GM04504 (cell line): ENCODE measurements around the gene CLDN20.
"Not testable (repeated sequence)": the region's sequence is repeated elsewhere in the genome, so short reads cannot be mapped to it uniquely, and the experiment has no call there.

Source experiments
- DNase-seq: peaks from one replicate; pipeline ENCODE4 v3.0.0-alpha.2; 2012; ENCODE audit warnings: low read depth

CLDN20 gene

GRCh38 chr6:155311583-155311982 lies 47.8 kb downstream of the CLDN20 start:
- DNase-seq: no peak

- not testable (repeated sequence) for DNase-seq
Measured at GRCh38 chr6:155312950-155313349, 49.1 kb downstream of the CLDN20 start.

GRCh38 chr6:155313602-155314091 lies 49.8 kb downstream of the CLDN20 start:
- DNase-seq: no peak

DNA sequence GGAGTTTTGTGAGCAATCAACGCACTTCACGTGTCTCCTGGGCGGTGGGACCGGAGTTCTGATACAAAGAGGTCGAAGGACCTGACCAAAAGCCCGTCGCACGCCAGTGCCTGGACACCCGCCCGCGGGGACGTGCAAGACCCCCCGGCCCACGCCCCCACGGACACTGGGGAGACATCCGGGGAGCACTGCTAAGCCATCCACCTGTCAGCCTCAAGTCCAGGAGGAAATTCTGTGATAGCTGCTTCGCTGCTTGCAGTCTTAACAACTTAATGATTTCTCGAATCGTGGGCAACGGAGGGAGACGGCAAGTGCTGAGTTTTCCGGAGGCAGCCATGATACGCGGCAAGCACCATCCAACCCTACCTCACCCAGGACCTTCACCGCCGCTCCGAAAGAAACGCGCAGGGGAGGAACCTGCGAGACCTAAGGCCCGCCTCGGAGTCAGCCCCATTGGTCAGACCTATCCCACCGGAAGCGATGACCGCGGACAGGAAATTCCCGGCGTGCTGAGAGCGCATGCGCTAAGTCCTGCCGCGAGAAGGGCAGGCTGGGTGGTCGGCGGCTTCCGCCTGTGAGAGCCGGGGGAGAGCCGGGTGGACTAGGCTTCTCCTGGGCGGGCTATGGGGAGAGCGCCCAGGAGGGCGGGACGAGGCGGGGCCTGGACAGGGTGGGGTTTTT lies 50.4 kb downstream of the CLDN20 start, which contains the start of gene TFB1M:
Gene TFB1M (minus strand): TSS at position 393 of the 681 bp plus-strand sequence. CDS start 56 bp downstream, at position 337.
- peak; percentile 96 for DNase-seq

DNA sequence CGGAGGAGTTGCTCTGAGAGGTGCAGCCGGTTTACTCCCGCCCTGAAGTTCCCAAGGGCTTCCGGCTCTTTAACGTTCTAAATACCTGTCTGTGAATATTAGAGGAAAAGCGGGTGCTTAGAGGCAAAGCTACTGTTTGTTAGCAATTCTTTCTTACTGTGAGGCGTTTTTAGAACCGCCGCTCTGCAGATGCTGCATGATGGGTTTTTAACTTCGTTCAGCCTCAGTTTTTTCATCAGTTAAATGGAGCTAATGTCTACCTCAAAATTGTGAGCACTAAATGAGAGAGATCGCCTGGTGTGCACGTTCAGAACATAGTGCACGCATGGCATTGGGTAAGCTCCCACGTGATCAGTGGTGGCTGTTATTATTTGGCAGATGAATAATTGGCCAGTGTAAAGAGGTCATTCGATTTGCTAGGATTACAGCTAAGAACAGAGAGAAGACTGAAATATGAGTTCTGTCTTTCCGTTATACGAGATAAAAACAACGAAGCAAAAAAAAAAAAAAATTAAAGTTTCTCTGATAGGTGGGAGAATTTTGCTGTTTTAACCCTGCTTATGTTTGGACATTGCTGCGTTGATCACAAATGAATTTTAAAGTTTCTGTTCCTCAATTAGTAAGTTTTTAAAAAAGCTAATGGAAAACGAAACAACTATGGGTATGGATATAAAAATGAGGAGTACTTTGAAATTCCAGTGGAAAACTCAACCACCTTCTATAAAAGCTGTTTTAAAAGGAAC lies 51.1 kb downstream of the CLDN20 start:
- peak; percentile 48 for DNase-seq

GRCh38 chr6:155315516-155315871 lies 51.7 kb downstream of the CLDN20 start:
- DNase-seq: no peak

DNA sequence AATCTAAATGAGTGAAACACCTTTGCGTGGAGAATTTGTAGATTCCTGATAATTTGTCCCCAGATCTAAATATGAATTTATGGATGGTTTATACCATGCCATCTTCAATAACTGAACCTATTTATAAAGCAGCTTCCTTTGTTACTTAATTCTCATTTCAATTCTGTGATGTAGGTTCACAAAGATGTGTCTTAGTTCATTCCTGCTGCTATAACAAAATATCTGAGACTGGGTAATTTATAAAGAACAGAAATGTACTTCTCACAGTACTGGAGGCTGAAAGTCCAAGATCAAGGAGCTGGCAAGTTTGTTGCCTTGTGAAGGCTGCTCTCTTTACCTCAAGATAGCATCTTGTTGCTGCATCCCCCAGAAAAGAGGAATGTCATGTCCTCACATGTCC lies 52.6 kb downstream of the CLDN20 start:
- DNase-seq: no peak

DNA sequence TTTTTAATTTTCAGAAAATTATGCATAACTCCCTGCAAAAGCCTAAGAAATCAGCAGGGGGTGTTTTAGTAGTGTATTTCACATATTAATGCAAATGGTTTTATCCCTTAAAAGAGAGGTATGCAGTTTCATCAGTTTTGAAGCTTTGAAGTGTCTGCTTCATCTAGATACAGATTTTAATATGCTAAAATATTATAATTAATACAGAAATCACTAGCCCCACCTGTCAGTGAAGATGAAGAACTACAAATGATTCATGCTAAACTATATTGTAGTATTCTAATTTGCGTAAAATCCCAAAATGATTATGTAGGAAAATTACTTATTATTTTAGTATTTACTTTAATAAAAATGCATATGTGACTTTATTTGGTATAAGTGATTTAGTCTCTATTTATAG lies 53.4 kb downstream of the CLDN20 start:
- no peak for DNase-seq

GRCh38 chr6:155319902-155320301 lies 56.1 kb downstream of the CLDN20 start:
- DNase-seq: no peak

DNA sequence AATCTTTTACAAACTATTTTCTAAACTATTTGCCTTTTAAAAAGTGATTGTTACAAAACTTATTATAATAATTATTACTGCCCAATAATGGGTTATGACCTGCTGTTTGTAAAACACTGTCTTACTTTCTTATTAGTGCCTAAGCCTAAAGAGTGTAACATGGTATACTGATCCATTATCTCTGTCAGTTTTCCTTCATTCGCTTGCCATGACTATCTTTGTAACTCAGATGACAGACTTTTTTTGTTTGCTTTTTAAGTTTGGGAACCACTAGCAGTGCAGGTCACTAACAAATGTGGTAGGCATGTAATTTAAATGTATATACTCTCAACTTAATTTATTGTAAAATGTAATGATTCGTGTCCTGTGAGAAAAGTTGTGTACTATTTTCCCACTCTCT lies 60.4 kb downstream of the CLDN20 start:
- DNase-seq: no peak

DNA sequence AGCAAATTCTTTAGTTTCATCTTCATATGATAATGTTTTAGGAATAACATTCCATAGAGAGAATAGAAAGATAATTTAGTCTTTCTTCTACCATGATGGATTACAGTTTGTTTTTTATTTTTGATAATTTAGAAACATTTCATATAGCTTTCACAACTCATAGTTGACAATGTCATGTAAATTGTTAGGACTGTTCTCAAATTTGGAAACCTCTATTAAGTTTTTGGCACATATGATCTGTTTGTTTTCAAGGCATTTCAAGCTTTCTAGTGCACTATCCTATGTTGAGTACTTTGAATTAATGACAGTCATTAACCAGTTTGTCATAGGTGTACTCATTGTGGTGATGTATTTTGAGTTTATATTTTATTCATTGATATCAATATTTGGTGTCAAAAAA lies 61.2 kb downstream of the CLDN20 start:
- no peak for DNase-seq

GRCh38 chr6:155325700-155326516 lies 62.1 kb downstream of the CLDN20 start:
- DNase-seq: no peak
